Measurements from ENCODE around the gene STK17A. TPM values are rescaled to one million over a fixed set of nuclear protein-coding genes. Genes with fewer than 3 reads are reported as not detected.

The STK17A gene
- total RNA-seq, 2 experiments from 2014 or later, result 25.8 to 28.7 TPM

GRCh38 chr7:43649755-43650274, 66.9 kb downstream of the STK17A start:
- peaks cover 29% of the 10 kb centered on the region for H3K36me3 ChIP-seq (ENCODE audit: insufficient read depth, low read length)
- peaks cover 6% of the 10 kb centered on the region; the same call in 1 of the 2 replicates for H4K20me1 ChIP-seq (ENCODE audit: insufficient read depth, low read length)
- H3K9me2 ChIP-seq (ENCODE audit: insufficient read depth, low read length), result no peaks in the 10 kb centered on the region
- peaks cover 95% of the 10 kb centered on the region for H3K4me1 ChIP-seq (ENCODE audit: insufficient read depth, low read length, poor library complexity, severe bottlenecking)
- peaks cover 37% of the 10 kb centered on the region; the same call in 1 of the 2 replicates for H3K79me2 ChIP-seq (ENCODE audit: insufficient read depth, low read depth, low read length)
- H3K4me2 ChIP-seq (ENCODE audit: low read length), result peak overlapping the region; percentile 97
- BruUV-seq (replicated peaks), result no TSS peak
- peak overlapping the region; percentile 97 for H3K27ac ChIP-seq (ENCODE audit: low read depth, low read length, poor library complexity, severe bottlenecking)
- CTCF ChIA-PET (ENCODE audit: unreplicated experiment), result interaction anchor here (0.6 to 2.0 kb wide), 2 partner anchors 30 to 67 kb away, joined by 3 to 21 read pairs; partner anchors contain the start of gene STK17A
- H3K9me3 ChIP-seq (ENCODE audit: low read length), result no peaks in the 10 kb centered on the region
- H3K4me3 ChIP-seq (ENCODE audit: low read depth, low read length, poor library complexity, severe bottlenecking), result peak overlapping the region; percentile 64
- no peak overlapping the region for H2AFZ ChIP-seq (ENCODE audit: low read length)
- intact Hi-C loops (cut with micrococcal nuclease; ENCODE audit: unreplicated experiment), result loop anchor here (1.0 to 2.0 kb wide), 2 partner anchors 49 to 66 kb away; no protein-coding TSS in a partner anchor
- no peak for TF ChIP-seq EZH2phosphoT487 (IDR thresholded peaks at IDR 0.05; ENCODE audit: borderline replicate concordance, low read depth, low read length)
- no peak for TF ChIP-seq CTCF (conservative IDR thresholded peaks at IDR 0.05; ENCODE audit: low read length)
- DNase-seq (ENCODE audit: low spot score), result peak; percentile 96
- POLR2A ChIA-PET, result interaction anchor here (0.9 to 4.2 kb wide), 10 partner anchors 11 to 67 kb away, joined by 3 to 27 read pairs (median 10); partner anchors contain the start of gene STK17A

GRCh38 chr7:43650457-43651052, 67.6 kb downstream of the STK17A start:
- Histone ChIP-seq H3K27ac (ENCODE audit: low read depth, low read length, poor library complexity, severe bottlenecking) (peak overlapping the region; percentile 97), H3K4me2 (ENCODE audit: low read length) (peak overlapping the region; percentile 97), H3K9me3 (ENCODE audit: low read length) (no peaks in the 10 kb centered on the region), H3K9me2 (ENCODE audit: insufficient read depth, low read length) (no peaks in the 10 kb centered on the region), H2AFZ (ENCODE audit: low read length) (no peak overlapping the region), H3K36me3 (ENCODE audit: insufficient read depth, low read length) (peaks cover 26% of the 10 kb centered on the region), H3K79me2 (ENCODE audit: insufficient read depth, low read depth, low read length) (peaks cover 41% of the 10 kb centered on the region; the same call in 1 of the 2 replicates), H3K4me3 (ENCODE audit: low read depth, low read length, poor library complexity, severe bottlenecking) (peak overlapping the region; percentile 62), H3K4me1 (ENCODE audit: insufficient read depth, low read length, poor library complexity, severe bottlenecking) (peaks cover 89% of the 10 kb centered on the region), H4K20me1 (ENCODE audit: insufficient read depth, low read length) (peaks cover 6% of the 10 kb centered on the region; the same call in 1 of the 2 replicates)
- POLR2A ChIA-PET, result interaction anchor here (0.8 to 4.2 kb wide), 9 partner anchors 11 to 71 kb away, joined by 3 to 27 read pairs (median 8); partner anchors contain the start of gene STK17A
- TSS peak; percentile 10 for BruUV-seq (replicated peaks)
- TF ChIP-seq CTCF (conservative IDR thresholded peaks at IDR 0.05; ENCODE audit: low read length) (no peak), EZH2phosphoT487 (IDR thresholded peaks at IDR 0.05; ENCODE audit: borderline replicate concordance, low read depth, low read length) (no peak)
- intact Hi-C loops (cut with micrococcal nuclease; ENCODE audit: unreplicated experiment), result loop anchor here (2.0 kb wide), 1 partner anchor 48 kb away; no protein-coding TSS in a partner anchor
- CTCF ChIA-PET (ENCODE audit: unreplicated experiment), result interaction anchor here (0.6 to 2.0 kb wide), 2 partner anchors 30 to 68 kb away, joined by 3 to 21 read pairs; partner anchors contain the start of gene STK17A
- DNase-seq (ENCODE audit: low spot score), result peak; percentile 55
